ENCODE results near the gene ZKSCAN5. TPM values are rescaled to one million over a fixed set of nuclear protein-coding genes. Genes with fewer than 3 reads are reported as not detected.
A peak's percentile ranks its signal among the peaks of the same experiment; 100 is the strongest.

Gene ZKSCAN5
- 10.3 and 10.5 TPM in 2 replicates for total RNA-seq

- Histone ChIP-seq H3K27me3 (ENCODE audit: control insufficient read depth, insufficient read depth, low read length) (no peaks in the 10 kb centered on the region), H3K4me3 (ENCODE audit: low read depth, low read length) (peak within 1 kb of the TSS; percentile 89), H3K36me3 (ENCODE audit: control insufficient read depth, insufficient read depth, low read length) (no peaks in the 10 kb centered on the region)
- FAIRE-seq (no peak), DNase-seq (ENCODE audit: low read depth) (peak; percentile 86)
- TF ChIP-seq CTCF (IDR thresholded peaks at IDR 0.05; ENCODE audit: insufficient read depth, low read length, severe bottlenecking): no peak
Measured at GRCh38 chr7:99504603-99505323, at the start of gene ZKSCAN5. TSS of gene ZKSCAN5 (plus strand) at chr7:99504662. CDS start at chr7:99506045, 1,383 bp downstream.

GRCh38 chr7:99455874-99456273 is 48.6 kb upstream of the ZKSCAN5 start:
- no peaks in the 10 kb centered on the region for H3K27me3 ChIP-seq (ENCODE audit: control insufficient read depth, insufficient read depth, low read length)
- peaks cover 41% of the 10 kb centered on the region for H3K36me3 ChIP-seq (ENCODE audit: control insufficient read depth, insufficient read depth, low read length)
- no peak for DNase-seq (ENCODE audit: low read depth)
- no peak overlapping the region for H3K4me3 ChIP-seq (ENCODE audit: low read depth, low read length)
- FAIRE-seq: peak; percentile 13
- TF ChIP-seq CTCF (IDR thresholded peaks at IDR 0.05; ENCODE audit: insufficient read depth, low read length, severe bottlenecking): no peak

GRCh38 chr7:99456288-99456687 is 48.2 kb upstream of the ZKSCAN5 start:
- Histone ChIP-seq H3K4me3 (ENCODE audit: low read depth, low read length) (no peak overlapping the region), H3K27me3 (ENCODE audit: control insufficient read depth, insufficient read depth, low read length) (no peaks in the 10 kb centered on the region), H3K36me3 (ENCODE audit: control insufficient read depth, insufficient read depth, low read length) (peaks cover 38% of the 10 kb centered on the region)
- DNase-seq (ENCODE audit: low read depth) (no peak), FAIRE-seq (no peak)
- no peak for TF ChIP-seq CTCF (IDR thresholded peaks at IDR 0.05; ENCODE audit: insufficient read depth, low read length, severe bottlenecking)

- Histone ChIP-seq H3K4me3 (ENCODE audit: low read depth, low read length) (no peak overlapping the region), H3K27me3 (ENCODE audit: control insufficient read depth, insufficient read depth, low read length) (no peaks in the 10 kb centered on the region), H3K36me3 (ENCODE audit: control insufficient read depth, insufficient read depth, low read length) (peaks cover 35% of the 10 kb centered on the region)
- DNase-seq (ENCODE audit: low read depth) (no peak), FAIRE-seq (no peak)
- no peak for TF ChIP-seq CTCF (IDR thresholded peaks at IDR 0.05; ENCODE audit: insufficient read depth, low read length, severe bottlenecking)
Measured at GRCh38 chr7:99457050-99457649, 47.3 kb upstream of the ZKSCAN5 start.

- no peaks in the 10 kb centered on the region for H3K27me3 ChIP-seq (ENCODE audit: control insufficient read depth, insufficient read depth, low read length)
- DNase-seq (ENCODE audit: low read depth) (no peak), FAIRE-seq (no peak)
- no peak overlapping the region for H3K4me3 ChIP-seq (ENCODE audit: low read depth, low read length)
- H3K36me3 ChIP-seq (ENCODE audit: control insufficient read depth, insufficient read depth, low read length): peaks cover 33% of the 10 kb centered on the region
- no peak for TF ChIP-seq CTCF (IDR thresholded peaks at IDR 0.05; ENCODE audit: insufficient read depth, low read length, severe bottlenecking)
Measured at GRCh38 chr7:99457650-99458493, 46.6 kb upstream of the ZKSCAN5 start.

Measured in bronchial epithelial cell (primary cell).